Measurements from ENCODE around the gene MRPS9.

GRCh38 chr2:105099153-105099552, 61.3 kb downstream of the MRPS9 start:
- TF ChIP-seq CTCF (IDR thresholded peaks at IDR 0.05; ENCODE audit: poor library complexity, severe bottlenecking) (no peak), SMC3 (conservative IDR thresholded peaks at IDR 0.05; ENCODE audit: poor library complexity) (no peak), MXI1 (conservative IDR thresholded peaks at IDR 0.05; ENCODE audit: poor library complexity, severe bottlenecking) (no peak), REST (IDR thresholded peaks at IDR 0.05; ENCODE audit: borderline replicate concordance) (no peak), TAF1 (IDR thresholded peaks at IDR 0.05; ENCODE audit: low read depth) (no peak), RAD21 (conservative IDR thresholded peaks at IDR 0.05) (no peak)

All from neural cell (in vitro differentiated cells).